WI38 (cell line): ENCODE results near the gene TTLL13.

Source experiments
- H3K4me3 ChIP-seq: 2 replicates; pipeline ENCODE4 v1.5.1; 2011; ENCODE audit warnings: low read depth, mild to moderate bottlenecking, control low read depth, low read length
- TF ChIP-seq, protein P1 (sequence below): IDR thresholded peaks from 2 replicates; pipeline ENCODE4 v1.5.1; 2012; ENCODE audit warnings: low read depth, mild to moderate bottlenecking, control low read depth, low read length

TTLL13 gene

GRCh38 chr15:90261811-90262210 is 12.5 kb downstream of the TTLL13 start:
- H3K4me3 ChIP-seq, result no peak overlapping the region
- TF ChIP-seq, protein P1, sequence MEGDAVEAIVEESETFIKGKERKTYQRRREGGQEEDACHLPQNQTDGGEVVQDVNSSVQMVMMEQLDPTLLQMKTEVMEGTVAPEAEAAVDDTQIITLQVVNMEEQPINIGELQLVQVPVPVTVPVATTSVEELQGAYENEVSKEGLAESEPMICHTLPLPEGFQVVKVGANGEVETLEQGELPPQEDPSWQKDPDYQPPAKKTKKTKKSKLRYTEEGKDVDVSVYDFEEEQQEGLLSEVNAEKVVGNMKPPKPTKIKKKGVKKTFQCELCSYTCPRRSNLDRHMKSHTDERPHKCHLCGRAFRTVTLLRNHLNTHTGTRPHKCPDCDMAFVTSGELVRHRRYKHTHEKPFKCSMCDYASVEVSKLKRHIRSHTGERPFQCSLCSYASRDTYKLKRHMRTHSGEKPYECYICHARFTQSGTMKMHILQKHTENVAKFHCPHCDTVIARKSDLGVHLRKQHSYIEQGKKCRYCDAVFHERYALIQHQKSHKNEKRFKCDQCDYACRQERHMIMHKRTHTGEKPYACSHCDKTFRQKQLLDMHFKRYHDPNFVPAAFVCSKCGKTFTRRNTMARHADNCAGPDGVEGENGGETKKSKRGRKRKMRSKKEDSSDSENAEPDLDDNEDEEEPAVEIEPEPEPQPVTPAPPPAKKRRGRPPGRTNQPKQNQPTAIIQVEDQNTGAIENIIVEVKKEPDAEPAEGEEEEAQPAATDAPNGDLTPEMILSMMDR, result no peak

DNA sequence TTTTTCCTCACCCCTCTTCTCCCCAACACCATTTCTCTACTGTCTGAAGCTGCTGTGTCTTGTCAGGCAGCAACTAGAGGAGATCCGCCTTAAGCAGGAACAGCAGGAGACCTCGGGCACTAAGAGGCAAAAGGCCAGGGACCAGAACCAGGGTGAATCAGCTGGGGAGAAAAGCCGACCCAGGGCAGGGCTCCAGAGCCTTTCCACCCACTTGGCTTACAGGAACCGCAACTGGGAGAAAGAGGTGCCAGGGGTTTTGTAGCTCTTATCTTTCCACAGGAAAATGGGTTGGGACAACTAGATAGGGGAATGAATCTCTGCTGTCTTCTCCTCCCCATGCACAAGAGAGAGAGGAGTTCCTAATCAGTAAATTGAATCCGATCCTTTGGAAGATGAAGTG is 13.1 kb downstream of the TTLL13 start:
- H3K4me3 ChIP-seq, result no peak overlapping the region
- TF ChIP-seq, protein P1, result no peak

GRCh38 chr15:90264671-90265070 is 15.3 kb downstream of the TTLL13 start:
- TF ChIP-seq, protein P1, result no peak
- H3K4me3 ChIP-seq, result peak overlapping the region; percentile 88

GRCh38 chr15:90265271-90266060 is 16.1 kb downstream of the TTLL13 start, which contains the start of gene NGRN:
Gene NGRN, plus strand, starts transcription at chr15:90265672. Its CDS starts 41 bp downstream, at chr15:90265713.
- TF ChIP-seq, protein P1, result no peak
- H3K4me3 ChIP-seq, result peak within 1 kb of the TSS; percentile 88

DNA sequence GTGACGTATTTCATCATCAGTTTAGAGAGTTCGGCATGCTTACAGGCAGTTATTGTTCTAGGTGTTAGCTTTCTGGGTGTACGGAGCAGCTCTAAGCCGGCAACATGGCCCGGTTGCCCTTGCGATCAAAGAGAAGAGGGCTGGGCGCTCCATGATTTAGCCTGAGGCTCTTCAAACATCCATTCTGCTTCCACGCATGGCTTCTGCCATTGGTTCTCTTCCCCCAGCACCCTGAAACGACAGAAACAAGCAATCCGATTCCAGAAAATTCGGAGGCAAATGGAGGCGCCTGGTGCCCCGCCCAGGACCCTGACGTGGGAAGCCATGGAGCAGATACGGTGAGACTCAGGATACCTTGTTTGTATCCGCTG is 16.7 kb downstream of the TTLL13 start:
- TF ChIP-seq, protein P1, result no peak
- peak overlapping the region; percentile 88 for H3K4me3 ChIP-seq

- TF ChIP-seq, protein P1, result no peak
Measured at GRCh38 chr15:90266485-90266884, 17.1 kb downstream of the TTLL13 start.

DNA sequence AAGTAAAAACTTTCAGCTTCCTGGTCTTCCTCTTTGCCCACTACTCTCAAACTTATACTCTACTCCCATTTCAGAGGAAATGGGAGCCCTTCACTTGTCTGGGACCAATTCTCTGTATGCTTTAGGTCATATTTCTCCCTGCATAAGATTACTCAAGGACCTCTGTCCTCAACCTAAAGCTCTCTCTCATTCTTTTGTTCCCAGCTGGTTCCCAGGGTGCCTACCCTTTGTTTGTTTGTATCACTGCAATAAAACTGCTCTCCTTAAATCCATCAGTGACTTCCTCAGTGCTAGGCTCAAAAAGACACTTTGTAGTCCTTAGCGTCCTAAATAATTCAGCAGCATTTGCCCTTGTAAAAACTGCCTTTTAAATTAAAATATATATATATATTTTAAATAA is 19.1 kb downstream of the TTLL13 start:
- H3K4me3 ChIP-seq, result no peak overlapping the region
- TF ChIP-seq, protein P1, result no peak

More at GRCh38 chr15:90266485-90266884, 17.1 kb downstream of the TTLL13 start:
- H3K4me3 ChIP-seq, result peak overlapping the region; percentile 88
